GM12872 (cell line): Measurements from ENCODE around the gene SERTAD1.

Experiments
- CTCF ChIP-seq: IDR thresholded peaks from 3 replicates; pipeline ENCODE4 v1.5.1; 2011; ENCODE audit warnings: low read depth, mild to moderate bottlenecking, low read length, moderate library complexity; ENCODE audit not compliant: insufficient read depth

SERTAD1 gene

GRCh38 chr19:40411958-40412499 lies 13.8 kb downstream of the SERTAD1 start:
- no peak for TF ChIP-seq CTCF

GRCh38 chr19:40411125-40411842 lies 14.5 kb downstream of the SERTAD1 start:
- no peak for TF ChIP-seq CTCF

- TF ChIP-seq CTCF, result no peak
Measured at GRCh38 chr19:40410030-40410389, 15.8 kb downstream of the SERTAD1 start.

GRCh38 chr19:40407714-40408597 lies 17.8 kb downstream of the SERTAD1 start:
- TF ChIP-seq CTCF, result no peak

- TF ChIP-seq CTCF, result no peak
Measured at GRCh38 chr19:40403262-40403984, 22.4 kb downstream of the SERTAD1 start.

- TF ChIP-seq CTCF, result no peak
Measured at GRCh38 chr19:40400559-40400958, 25.2 kb downstream of the SERTAD1 start.
